ENCODE data around the gene ZNRF3.

GRCh38 chr22:28995551-28995950 is 112.2 kb downstream of the ZNRF3 start:
- TF ChIP-seq CTCF (IDR thresholded peaks at IDR 0.05) (no peak), POLR2A (IDR thresholded peaks at IDR 0.05) (no peak)
